Inflammatory macrophage (primary cell): ENCODE measurements around the gene PRXL2B.
"Not testable (repeated sequence)": the region's sequence is repeated elsewhere in the genome, so short reads cannot be mapped to it uniquely, and the experiment has no call there.

ENCODE experiments used
- DNase-seq, 2 donors: peaks; one replicate each; pipeline ENCODE4 v3.0.0-alpha.2; 2020 to 2022

PRXL2B gene

DNA sequence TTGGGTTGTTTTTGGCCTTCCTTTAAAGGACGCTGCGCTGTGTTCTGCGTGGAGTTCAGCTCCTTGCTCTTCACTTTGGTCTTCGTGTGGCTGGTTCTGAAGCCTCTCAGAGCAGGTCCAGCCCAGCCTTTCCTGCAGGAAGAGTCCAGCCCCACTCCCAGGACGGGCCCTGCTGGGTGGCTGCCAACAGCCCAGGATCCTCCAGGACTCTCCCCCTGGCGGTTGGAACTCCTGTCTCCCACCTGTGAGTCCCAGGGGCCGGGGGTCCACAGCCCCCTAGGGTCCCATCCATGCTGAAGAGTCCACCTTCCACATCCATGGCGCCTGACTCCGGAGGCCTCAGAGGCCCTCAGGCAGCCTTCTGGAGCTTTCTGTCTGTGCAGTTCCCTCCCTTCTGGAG lies 35.0 kb upstream of the PRXL2B start:
- DNase-seq = not testable (repeated sequence)

DNA sequence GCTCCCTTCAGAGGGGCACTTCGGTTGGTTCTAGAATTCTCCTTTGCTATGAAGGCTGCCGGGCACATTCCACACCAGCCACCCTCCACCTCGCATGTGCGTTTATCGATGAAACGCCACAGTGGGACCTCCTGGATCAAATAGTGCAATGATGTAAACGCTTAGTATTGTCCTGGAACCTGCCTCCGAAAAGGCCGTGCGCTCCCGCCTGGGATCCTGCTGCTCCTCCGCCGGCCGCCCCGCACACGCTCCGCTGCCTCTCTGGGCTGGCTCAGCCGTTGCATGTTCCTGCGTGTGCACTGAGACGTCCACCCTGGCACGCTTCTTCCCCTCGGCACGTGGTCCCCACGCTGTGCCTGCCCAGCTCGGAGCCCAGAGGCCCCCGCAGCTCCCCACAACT lies 34.4 kb upstream of the PRXL2B start:
- DNase-seq = no peak

DNA sequence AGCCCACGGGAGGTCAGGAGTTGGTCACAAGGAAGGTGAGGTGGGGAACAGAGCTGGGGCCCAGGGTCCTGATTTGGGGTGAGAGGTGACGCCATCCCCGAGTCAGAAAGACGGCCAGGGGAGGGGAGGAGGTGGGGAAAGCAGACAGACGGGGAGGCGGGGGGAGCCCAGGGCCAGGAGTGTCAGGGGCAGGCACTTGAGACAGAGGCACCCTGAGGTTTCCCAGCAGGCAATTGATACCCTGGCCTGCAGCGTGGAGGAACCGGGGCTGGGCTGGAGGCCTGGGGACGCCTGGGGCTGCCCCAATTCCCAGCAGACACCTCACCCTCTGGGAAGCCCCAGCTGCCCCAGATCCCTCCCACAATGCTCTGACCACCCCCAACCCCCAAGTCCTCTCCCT lies 33.5 kb upstream of the PRXL2B start:
- DNase-seq = not testable (repeated sequence)

DNA sequence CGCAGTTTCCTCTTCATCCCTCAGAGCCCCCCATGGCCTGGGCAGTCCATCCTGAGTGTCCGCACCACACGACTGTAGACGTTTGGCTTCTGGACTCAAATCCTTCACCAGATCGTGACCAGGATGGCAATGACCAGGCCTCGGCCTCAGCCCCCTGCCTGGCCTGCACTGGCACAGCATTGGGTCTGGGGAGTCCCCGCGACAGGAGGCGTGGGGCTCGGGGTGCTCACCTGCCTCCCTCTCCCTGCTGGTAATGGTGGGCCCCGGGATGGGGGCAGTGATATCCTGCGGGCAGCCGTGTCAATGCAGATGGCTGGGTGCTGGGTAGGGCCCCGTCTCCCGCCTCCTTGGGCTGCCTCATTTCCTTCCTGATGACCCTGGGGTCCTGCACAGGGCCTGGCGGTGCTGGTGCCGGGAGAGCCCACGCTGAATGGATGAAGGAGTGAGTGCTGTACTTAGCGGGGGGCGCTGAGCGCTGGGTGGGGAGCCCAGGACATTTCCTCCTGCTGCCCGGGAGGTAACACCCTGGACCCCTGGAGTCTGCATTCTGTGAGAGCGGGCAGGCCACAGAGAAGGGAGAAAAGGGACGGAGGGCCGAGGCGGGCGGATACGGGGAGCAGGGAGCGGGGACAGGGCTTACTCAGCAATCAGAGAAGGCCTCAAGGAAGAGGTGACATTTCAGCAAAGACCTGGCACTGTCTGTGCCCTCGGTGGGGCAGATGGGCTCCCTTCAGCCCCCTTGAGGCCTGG lies 32.5 kb upstream of the PRXL2B start:
- DNase-seq = no peak

DNA sequence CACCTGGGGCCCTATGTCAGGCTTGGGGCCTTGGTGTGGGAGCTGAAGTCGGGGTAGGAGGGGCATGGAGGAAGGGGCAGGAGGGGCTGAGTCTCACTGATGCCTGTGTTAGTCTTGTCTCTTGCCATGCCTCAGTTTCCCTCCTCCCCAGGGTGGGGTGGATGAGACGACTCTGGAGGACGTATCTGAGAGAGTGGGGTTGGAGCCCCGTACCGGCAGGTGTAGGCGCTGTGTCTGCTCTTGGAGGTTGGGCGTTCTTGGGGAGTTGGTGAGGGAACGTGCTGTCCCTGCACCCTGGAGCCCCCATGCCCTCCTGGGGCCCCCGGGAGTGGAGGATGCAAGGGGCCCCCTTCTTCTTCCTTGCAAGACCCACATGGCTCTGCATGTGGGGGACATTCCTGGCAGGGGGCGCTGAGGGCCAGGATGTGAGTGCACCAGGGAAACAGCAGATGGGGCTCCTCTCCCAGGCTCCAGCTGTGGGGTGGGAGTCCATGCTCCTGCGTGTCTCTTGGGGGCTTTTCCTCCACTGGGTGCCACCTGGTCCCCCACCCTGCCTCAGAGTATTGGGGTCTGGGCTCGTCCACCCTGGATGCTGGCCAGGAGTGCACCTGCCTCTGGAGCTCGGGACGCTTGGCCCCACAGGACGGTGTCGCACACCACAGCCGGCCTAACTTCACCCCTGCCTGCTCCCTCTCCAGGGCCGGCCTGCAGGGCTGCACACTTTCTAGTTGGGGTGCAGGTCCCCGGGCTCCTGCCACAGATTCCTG lies 31.8 kb upstream of the PRXL2B start:
- DNase-seq = peak; percentile 32 to 50

DNA sequence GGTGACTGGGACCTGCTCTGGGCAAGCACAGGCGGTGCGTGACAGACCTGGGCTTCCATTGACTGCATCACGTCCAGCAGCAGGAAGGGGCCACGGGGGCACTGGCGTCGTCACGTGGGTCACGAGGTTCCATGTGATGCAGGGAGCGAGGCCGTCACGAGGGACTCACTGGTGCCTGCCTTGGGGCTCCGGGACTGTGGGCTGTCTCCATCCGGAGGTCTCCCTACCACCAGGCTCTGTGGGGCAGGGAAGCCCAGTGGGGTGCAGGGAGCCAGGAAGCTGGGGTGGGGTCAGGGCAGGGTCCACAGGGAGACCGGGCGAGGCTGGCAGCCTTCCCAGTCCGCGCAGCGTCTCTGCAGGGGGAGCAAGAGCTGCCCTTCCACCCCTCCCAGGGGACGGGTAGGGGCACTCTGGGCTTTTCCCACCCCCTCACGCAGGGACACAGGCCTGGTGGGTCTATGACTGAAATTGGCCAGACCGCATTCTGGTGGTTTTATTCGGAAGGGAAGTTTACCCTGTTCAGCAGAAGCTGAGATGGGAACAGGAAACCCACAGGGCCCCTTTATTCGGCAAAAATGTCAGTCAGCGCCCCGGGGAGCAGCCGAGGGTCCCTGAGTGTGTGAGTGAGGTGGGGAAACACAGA lies 30.8 kb upstream of the PRXL2B start:
- peak; percentile 93 to 97 for DNase-seq

DNA sequence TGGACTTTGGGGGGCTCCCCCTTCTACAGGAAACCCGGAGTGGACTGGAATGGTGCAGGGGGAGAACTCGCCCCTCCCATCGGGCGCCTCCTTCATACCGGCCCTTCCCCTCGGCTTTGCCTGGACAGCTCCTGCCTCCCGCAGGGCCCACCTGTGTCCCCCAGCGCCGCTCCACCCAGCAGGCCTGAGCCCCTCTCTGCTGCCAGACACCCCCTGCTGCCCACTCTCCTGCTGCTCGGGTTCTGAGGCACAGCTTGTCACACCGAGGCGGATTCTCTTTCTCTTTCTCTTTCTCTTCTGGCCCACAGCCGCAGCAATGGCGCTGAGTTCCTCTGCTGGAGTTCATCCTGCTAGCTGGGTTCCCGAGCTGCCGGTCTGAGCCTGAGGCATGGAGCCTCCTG lies 30.3 kb upstream of the PRXL2B start, which contains the start of gene TNFRSF14:
Gene TNFRSF14, plus strand, starts transcription at position 95 of the 401 bp plus-strand sequence. Its CDS starts 294 bp downstream, at position 389.
- peak; percentile 28 to 53 for DNase-seq

DNA sequence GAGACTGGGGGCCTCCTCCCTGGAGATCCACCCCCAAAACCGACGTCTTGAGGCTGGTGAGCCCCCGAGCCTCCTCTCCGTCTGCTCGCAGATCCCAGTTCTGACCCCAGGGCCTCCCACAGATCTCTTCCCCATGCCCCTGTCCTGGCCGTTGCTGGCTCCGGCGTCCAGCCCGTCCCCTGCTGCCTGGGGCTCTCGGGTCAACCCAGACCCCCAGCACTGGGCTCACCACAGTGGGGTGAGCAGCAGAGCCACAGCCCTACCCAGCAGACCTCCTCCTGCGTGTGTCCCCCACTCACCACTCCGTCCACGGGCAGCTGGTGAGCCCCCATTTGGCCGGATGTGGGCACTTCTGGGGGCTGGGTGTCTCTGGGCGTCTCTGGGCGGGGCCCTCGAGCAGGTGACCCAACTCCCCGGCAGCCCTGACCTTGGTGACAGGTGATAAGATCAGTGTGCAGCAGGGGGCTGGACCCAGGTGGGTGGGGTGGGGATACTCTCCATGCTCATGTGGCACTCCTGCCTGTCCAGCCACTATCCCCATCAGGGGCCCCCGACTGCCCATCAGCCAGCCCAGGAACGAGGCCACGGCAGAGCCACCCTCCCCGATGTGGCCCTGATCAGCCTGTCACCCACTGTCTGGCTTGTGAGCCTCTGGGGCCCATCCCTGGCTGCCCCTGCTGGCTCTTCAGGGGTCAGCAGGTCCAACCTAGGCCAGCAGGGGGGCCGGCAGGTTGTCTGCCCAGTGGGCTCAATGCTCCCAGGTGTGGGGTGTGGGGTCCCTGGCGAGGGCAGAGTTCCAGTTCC lies 29.7 kb upstream of the PRXL2B start:
- peak in 1 of 2 donors; percentile 54 for DNase-seq

DNA sequence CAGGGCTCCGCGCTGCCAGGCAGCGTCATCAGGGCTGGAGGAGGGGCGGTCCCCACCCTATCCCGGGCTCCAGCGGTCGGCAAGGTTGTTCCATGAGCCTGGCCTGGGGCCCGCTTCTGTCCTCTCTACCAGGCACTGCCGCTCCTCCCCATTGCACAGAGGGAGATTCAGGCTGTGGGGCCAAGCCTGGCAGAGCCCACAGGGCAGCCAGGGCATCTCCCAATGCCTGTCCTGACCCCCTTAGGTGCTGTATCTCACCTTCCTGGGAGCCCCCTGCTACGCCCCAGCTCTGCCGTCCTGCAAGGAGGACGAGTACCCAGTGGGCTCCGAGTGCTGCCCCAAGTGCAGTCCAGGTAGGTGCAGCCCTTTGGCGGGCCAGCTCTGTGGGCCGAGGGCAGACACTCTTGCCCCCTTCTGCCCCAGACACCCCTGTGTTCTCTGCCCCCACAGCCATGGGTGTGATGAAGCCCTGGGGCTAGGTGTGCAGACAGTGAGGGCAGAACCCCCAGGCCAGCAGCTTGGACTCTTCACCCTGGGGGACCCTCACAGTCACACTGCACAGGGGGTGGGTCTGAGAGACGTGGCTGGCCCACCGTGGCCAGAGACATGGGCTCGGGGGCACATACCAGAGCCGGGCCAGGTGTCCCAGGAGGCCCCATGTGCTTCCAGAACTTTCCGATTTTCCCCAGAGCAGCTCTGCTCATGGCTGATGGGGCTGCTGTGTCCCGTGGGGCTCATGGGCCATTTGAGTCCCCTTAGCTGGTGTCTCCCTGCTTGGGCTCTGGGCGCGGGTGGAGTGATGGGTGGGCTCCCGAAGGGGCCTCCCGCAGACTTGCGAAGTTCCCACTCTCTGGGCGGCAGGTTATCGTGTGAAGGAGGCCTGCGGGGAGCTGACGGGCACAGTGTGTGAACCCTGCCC lies 28.8 kb upstream of the PRXL2B start:
- DNase-seq = no peak

DNA sequence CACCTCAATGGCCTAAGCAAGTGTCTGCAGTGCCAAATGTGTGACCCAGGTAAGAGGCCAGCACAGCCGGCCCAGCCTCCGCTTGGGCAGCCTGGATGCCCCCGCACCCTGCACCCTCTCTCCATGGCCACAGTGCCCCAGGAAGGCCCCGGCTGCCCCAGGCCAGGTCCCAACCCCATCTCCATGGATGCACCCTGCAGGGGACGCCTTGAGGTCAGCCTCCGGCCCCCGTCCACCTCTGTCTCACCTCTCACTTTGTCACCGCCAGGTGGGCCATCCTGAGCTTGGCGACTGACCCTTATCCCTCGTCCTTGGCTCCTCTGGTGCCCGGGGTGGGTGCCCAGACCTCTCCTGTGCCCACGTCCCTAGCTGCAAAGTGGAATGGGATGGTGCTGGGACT lies 28.2 kb upstream of the PRXL2B start:
- DNase-seq = no peak

DNA sequence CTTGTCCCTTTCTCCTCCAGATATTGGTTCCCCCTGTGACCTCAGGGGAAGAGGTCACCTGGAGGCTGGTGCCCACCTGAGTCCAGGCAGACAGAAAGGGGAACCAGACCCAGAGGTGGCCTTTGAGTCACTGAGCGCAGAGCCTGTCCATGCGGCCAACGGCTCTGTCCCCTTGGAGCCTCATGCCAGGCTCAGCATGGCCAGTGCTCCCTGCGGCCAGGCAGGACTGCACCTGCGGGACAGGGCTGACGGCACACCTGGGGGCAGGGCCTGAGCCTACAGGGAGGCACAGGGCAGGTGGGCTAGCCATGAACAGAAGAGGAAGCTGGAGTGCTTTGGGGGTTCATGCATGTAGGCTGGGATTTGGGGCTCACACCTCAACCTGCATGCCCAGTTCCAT lies 27.7 kb upstream of the PRXL2B start:
- DNase-seq = no peak

DNA sequence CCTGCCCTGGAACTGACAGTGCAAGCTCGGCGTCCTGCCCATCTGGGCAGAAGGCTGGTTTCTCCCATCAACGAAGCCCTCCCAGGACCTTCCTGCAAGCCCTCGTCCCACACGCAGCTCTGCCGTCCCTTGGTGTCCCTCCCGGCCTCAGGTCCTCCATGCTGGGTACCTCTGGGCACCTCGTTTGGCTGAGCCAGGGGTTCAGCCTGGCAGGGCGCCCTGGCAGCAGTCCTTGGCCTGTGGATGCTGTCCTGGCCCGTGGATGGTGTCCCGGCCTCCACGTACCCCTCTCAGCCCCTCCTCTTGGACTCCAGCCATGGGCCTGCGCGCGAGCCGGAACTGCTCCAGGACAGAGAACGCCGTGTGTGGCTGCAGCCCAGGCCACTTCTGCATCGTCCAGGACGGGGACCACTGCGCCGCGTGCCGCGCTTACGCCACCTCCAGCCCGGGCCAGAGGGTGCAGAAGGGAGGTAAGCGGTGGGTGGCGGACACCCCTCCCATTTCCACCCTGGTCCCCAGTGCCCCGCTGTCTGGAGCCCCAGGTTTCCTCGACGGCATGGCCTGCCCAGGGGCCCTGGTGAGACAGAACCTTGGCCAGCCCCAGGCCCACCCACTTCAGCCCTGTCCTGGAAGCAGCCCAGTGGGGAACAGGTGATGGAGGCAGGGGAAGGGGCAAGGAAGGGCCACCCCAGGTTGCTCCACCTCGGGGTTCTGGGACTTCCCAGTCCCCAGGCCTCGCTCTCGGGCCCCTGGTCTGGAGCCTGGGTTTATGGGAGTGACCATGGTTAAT lies 26.9 kb upstream of the PRXL2B start:
- DNase-seq = no peak

DNA sequence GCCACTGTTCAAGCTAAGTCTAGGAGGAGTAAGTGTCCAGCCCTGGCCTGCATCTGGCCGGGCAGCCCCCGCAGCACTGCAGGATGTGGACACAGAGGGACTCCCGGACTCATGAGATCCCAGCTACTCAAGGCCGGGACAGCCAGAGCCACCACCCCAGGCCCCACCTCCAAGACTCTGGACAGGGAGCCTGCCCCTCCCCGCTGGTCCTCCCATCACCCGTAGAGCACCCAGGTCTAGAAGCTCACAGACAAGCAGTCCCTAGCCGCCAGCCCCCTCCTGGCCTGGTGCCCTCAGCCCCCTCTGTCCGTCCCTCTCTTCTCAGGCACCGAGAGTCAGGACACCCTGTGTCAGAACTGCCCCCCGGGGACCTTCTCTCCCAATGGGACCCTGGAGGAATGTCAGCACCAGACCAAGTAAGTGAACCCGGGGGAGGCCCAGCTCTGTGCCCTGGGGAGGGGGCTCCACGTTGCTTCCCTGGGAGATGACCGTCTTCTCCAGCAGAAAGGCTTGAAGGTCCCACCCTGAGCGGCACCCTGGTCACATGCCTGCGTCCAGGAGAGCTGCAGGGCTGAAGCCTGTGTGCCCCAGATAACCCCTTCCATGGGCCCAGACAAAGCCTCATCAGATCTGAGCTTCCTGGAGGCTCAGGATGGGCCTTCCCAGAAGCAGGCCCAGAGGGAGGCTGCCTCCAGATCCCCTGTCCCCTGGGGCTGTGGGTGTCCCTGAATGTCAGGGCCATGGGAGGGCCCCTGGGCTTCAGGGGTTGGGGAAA lies 26.1 kb upstream of the PRXL2B start:
- DNase-seq = no peak

DNA sequence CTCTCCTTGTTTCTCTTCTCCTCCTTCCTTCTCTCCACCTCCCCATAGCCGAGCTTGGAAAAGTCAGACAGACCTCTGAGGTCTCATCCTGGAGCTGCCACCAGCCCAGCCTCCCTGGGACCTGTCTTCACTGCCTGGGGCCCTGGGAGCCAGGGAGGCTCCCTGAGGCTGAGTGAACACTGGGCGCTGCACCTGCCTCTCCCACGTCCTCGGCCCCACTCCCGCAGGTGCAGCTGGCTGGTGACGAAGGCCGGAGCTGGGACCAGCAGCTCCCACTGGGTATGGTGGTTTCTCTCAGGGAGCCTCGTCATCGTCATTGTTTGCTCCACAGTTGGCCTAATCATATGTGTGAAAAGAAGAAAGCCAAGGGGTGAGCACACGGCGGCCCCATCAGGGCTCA lies 25.1 kb upstream of the PRXL2B start:
- no peak for DNase-seq

DNA sequence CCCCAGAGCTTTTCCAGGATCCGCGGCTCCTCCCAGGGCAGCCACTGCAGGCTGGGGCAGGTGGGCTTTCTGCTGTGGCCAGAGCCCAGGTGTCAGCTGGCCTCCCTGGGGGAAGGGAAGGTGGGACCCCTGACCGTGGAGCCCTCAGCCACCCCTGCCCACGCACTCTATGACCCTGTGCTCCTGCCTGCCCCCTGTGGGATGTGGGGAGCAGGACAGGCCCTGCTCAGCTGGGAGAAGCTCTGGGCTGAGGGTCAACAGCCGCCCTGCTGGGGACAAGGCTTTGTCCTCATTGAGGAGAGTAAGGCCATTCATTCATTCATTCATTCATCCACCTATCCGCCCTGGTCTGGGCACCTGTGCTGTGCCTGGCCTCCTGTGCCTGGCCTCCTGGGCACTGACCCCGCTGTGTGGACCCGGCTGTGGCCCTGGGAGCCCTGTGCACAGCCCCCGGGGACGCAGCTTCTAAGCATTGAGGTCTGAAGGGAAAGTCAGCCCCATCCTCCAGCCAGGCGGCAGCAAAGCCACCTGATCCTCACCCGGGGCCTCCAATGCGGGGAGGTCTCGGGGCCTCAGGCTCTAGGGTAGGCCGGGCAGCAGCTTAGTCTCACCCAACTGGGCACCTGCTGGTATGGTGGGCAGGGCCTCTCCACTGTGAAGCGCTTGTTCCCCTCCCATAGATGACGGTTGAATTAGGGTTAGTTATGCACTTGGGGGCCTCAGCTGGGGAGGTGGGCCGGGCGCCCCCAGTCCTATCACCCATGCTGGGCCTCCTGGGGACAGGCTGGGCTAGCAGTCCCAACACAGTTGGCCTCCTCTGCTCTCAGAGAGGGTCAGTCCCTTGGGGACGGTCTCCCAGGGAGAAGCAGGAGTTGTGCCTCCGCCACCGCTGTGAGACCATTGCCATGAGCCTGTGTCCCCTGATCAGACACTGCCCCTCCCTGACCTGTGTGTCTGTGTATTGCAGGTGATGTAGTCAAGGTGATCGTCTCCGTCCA lies 24.4 kb upstream of the PRXL2B start:
- no peak for DNase-seq

DNA sequence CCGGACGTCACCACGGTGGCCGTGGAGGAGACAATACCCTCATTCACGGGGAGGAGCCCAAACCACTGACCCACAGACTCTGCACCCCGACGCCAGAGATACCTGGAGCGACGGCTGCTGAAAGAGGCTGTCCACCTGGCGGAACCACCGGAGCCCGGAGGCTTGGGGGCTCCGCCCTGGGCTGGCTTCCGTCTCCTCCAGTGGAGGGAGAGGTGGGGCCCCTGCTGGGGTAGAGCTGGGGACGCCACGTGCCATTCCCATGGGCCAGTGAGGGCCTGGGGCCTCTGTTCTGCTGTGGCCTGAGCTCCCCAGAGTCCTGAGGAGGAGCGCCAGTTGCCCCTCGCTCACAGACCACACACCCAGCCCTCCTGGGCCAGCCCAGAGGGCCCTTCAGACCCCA lies 23.4 kb upstream of the PRXL2B start:
- DNase-seq = no peak

DNA sequence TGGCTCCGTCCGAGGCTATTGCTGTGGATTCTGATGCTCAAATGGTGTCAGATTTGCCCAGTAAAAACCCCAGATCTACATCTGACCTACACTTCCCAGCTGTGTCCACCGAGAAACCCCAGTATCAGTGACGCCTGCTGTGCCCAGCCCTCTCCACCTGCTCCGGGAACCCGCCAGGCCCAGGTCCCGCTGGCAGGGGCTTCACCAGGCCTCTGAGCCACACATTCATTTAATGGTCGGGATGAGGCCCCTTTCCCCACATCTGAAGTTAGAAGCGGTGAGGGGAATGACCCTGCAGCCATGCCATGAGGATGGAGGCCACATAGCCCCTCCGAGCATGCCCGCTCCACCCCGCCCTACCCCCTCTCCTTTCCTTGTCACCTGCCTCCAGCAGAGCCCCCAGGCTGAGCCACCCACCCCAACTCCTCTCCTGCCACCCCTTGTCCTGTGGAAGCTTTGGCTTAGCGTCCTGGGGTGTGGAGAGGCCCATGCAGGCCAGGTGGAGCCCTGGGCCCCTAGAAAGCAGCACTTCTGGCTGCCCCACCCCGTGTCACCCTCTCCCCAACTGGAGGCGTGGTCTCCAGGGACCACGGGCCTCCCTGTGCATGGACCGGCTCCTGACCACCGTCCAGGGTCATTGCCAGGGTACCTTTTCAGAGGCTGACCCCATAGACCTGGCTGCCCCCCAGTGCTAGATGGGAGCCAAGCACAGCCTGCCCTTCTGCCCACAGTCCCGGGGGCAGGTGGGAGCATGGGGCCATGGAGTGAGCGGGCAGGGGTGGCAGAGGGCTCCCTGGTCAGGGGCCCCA lies 22.4 kb upstream of the PRXL2B start:
- DNase-seq = no peak
